Fibroblast of pulmonary artery (primary cell): ENCODE measurements around the gene RPTOR.
A peak's percentile ranks its signal among the peaks of the same experiment; 100 is the strongest.

Experiments used
- DNase-seq: peaks from one replicate; pipeline ENCODE4 v3.0.0-alpha.2; 2010; ENCODE audit warnings: low read depth
- H3K4me3 ChIP-seq: replicated peaks from 2 replicates; pipeline ENCODE4 v1.5.1; 2011; ENCODE audit warnings: low read depth, mild to moderate bottlenecking, control low read depth, low read length, moderate library complexity
- TF ChIP-seq, protein P1 (sequence below): IDR thresholded peaks from 2 replicates; pipeline ENCODE4 v1.5.1; 2011; ENCODE audit warnings: mild to moderate bottlenecking, control low read depth, low read length, inconsistent platforms; ENCODE audit errors: missing control alignments

Gene RPTOR

DNA sequence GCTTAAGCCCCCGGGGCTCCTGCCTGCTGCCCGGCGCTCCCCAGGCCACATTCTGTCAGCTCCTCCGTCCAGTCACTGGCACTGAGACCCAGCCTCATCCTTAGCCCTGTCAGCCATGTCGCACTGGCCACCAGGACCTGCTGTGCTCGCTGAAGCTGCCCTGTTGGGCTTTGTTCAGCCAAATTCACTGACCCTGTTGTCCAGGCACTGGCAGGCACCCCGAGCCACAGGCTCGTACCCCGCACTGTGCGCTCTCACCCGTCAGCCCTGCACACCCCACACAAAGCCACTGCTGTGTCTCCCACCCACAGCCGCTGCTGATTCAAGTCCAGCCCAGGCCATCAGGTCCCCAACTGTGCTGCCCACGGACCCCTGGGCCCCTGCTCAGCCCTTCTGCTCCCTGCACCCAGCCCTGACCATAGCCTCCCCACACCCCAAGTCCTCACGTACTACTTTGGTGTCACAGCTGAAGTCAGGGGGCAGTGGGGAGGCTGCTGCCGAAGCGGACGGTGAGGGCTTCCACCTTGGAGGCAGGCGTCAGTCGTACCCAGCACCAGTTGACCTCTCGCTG, 315.5 kb downstream of the RPTOR start:
- TF ChIP-seq, protein P1, sequence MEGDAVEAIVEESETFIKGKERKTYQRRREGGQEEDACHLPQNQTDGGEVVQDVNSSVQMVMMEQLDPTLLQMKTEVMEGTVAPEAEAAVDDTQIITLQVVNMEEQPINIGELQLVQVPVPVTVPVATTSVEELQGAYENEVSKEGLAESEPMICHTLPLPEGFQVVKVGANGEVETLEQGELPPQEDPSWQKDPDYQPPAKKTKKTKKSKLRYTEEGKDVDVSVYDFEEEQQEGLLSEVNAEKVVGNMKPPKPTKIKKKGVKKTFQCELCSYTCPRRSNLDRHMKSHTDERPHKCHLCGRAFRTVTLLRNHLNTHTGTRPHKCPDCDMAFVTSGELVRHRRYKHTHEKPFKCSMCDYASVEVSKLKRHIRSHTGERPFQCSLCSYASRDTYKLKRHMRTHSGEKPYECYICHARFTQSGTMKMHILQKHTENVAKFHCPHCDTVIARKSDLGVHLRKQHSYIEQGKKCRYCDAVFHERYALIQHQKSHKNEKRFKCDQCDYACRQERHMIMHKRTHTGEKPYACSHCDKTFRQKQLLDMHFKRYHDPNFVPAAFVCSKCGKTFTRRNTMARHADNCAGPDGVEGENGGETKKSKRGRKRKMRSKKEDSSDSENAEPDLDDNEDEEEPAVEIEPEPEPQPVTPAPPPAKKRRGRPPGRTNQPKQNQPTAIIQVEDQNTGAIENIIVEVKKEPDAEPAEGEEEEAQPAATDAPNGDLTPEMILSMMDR: no peak
- no peak for DNase-seq
- no peak overlapping the region for H3K4me3 ChIP-seq

DNA sequence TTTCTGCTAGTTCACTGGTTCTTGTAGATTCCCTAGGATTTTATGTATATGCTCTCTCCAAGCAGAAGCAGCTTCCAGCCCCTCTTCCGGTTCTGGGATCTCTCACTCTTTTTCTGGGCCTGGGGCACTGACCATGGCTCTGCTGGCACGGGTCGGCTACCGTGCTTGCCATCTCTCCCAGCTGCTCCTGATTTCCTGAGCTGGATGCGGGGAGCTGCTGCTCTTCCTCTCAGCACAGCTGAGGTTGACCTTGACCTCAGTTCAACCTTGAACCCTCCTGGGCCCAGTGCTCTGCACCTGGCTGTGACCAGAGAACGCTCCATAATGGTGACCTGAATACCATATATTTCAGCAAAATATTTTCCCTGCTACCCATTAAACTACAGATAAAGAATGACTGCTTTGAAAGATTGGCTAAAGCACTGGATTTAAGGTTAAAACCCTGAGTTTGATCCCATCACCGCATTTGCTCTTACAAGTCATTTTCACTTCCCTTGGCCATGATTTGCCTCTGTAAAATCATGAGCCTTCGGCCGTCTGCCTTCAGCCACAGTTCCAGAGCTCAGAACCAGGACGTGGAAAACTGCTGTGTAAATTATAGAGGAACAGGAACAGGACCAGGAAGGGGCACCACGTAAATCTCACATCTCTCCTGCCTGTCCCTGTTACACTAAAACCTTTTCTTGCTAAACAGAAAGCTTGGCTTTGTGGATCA, 316.2 kb downstream of the RPTOR start:
- TF ChIP-seq, protein P1: no peak
- no peak for DNase-seq
- H3K4me3 ChIP-seq: no peak overlapping the region

DNA sequence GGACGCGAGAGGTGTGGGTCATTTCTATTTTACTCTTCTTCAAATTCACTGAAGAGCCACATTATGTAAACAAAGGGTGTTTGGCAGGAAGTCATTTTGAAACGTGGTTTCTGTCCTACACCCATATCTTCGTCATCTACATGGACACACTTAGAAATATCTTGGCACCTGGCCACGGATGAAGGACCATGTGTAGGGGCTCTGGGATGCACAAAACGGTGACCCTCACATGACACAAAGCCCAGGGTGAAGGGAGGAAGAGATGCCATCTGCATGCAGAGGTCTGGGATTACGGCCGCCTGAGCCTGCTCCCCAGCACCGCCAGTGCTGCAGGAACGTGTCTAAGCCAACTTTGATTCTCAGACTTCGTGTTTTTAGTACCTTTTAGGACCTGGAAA, 316.8 kb downstream of the RPTOR start:
- no peak overlapping the region for H3K4me3 ChIP-seq
- DNase-seq: no peak
- TF ChIP-seq, protein P1: no peak

DNA sequence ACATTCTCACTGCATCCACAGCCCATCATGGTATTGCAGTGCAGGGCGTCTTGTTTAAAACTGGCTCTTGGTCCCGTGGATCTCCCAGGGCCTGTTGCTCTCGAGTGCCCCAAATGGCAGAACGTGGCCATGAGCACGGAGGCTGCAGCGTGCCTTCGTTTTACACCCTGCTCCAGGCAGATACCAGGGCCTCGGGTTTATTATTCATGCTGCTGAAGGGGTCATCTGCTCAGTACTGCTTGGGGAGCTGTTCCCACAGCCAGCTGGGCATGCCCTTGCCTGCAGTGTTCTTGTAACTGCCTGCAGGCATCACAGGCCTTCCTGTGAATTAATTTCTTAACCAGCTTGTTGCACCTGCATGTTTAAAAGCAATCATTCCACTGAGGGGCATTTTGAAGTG, 317.3 kb downstream of the RPTOR start:
- DNase-seq: peak; percentile 16
- H3K4me3 ChIP-seq: no peak overlapping the region
- TF ChIP-seq, protein P1: peak; percentile 29

DNA sequence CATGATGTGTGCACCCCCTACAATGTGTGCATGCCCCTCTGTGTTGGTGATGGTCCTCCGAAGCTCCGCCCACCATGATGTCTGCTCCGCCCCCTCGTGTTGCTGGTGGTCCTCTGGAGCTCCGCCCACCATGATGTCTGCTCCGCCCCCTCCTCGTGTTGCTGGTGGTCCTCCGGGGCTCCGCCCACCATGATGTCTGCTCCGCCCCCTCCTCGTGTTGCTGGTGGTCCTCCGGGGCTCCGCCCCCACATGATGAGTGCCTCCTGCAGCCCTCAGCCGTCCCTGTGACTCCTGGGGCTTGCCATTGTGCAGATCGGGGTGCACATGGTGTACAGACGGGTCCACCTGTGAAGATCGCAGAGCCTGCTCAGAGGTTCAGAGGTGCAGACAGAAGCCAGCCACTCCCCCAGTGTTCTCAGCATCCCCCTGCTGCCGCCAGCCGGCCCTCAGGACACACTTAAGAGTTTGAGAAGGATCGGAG, 317.9 kb downstream of the RPTOR start:
- H3K4me3 ChIP-seq: no peak overlapping the region
- DNase-seq: no peak
- TF ChIP-seq, protein P1: no peak

DNA sequence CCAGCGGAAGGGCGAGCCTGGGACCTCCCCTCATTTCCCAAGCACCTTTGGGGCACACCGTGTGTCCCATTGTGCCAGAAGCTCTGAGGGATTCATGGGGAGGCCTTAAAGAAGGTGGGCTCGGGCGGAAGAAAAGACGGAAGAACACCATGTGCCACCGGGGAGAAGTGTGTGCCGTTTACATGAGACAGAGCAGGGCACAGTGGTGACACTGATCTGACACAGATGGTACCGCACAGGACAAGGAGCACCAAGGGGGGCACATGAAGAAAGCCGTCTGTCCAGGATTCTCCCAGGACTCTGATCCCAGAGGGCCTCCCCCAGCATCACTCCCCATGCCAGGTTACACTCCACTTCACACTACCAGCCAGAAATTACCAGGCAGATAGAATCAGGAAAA, 318.3 kb downstream of the RPTOR start:
- TF ChIP-seq, protein P1: no peak
- no peak for DNase-seq
- no peak overlapping the region for H3K4me3 ChIP-seq

DNA sequence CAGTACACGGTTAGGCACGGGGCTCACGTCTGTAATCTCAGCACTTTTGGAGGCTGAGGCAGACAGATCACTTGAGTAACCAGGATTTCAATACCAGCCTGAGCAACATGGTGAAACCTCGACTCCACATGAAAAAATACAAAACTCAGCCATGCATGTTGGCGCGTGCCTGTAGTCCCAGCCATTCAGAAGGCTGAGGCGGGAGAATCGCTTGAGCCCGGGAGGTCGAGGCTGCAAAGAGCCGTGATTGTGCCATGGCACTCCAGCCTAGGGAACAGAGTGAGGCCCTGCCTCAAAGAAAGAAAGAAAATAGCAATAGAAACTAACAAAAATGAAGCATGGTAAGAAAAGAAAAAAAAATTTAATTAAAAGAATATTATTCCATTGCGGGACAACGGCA, 319.0 kb downstream of the RPTOR start:
- DNase-seq: no peak
- TF ChIP-seq, protein P1: no peak
- no peak overlapping the region for H3K4me3 ChIP-seq
